ENCODE results near the gene PAGR1. TPM values are rescaled to one million over a fixed set of nuclear protein-coding genes. Genes with fewer than 3 reads are reported as not detected.

PAGR1 gene
- total RNA-seq, 1 donor from 2014 or later: 29.1 TPM

GRCh38 chr16:29812754-29813643 lies 3.0 kb upstream of the PAGR1 start:
- H3K27me3 Mint-ChIP-seq (ENCODE audit: unreplicated experiment): no peaks in the 10 kb centered on the region
- peak overlapping the region; percentile 81 for H3K4me3 Mint-ChIP-seq (ENCODE audit: unreplicated experiment)
- no peak for TF ChIP-seq CTCF (IDR thresholded peaks at IDR 0.05)
- peaks cover 6% of the 10 kb centered on the region for H3K36me3 Mint-ChIP-seq (ENCODE audit: unreplicated experiment)
- H3K9me3 Mint-ChIP-seq (ENCODE audit: unreplicated experiment): no peaks in the 10 kb centered on the region
- DNase-seq (ENCODE audit: extremely low spot score, unreplicated experiment): no peak
- H3K27ac Mint-ChIP-seq (ENCODE audit: unreplicated experiment): peak overlapping the region; percentile 93
- peaks cover 77% of the 10 kb centered on the region for H3K4me1 Mint-ChIP-seq (ENCODE audit: unreplicated experiment)

- DNase-seq (ENCODE audit: extremely low spot score, unreplicated experiment): no peak
- H3K36me3 Mint-ChIP-seq (ENCODE audit: unreplicated experiment): peaks cover 11% of the 10 kb centered on the region
- H3K4me3 Mint-ChIP-seq (ENCODE audit: unreplicated experiment): peak overlapping the region; percentile 26
- H3K4me1 Mint-ChIP-seq (ENCODE audit: unreplicated experiment): peaks cover 76% of the 10 kb centered on the region
- no peak for TF ChIP-seq CTCF (IDR thresholded peaks at IDR 0.05)
- H3K27ac Mint-ChIP-seq (ENCODE audit: unreplicated experiment): no peak overlapping the region
- no peaks in the 10 kb centered on the region for H3K9me3 Mint-ChIP-seq (ENCODE audit: unreplicated experiment)
- H3K27me3 Mint-ChIP-seq (ENCODE audit: unreplicated experiment): no peaks in the 10 kb centered on the region
Observed at GRCh38 chr16:29813644-29814562, 2.0 kb upstream of the PAGR1 start.

- no peaks in the 10 kb centered on the region for H3K27me3 Mint-ChIP-seq (ENCODE audit: unreplicated experiment)
- peaks cover 78% of the 10 kb centered on the region for H3K4me1 Mint-ChIP-seq (ENCODE audit: unreplicated experiment)
- no peaks in the 10 kb centered on the region for H3K9me3 Mint-ChIP-seq (ENCODE audit: unreplicated experiment)
- peaks cover 16% of the 10 kb centered on the region for H3K36me3 Mint-ChIP-seq (ENCODE audit: unreplicated experiment)
- H3K27ac Mint-ChIP-seq (ENCODE audit: unreplicated experiment): peak overlapping the region; percentile 99
- TF ChIP-seq CTCF (IDR thresholded peaks at IDR 0.05): no peak
- peak overlapping the region; percentile 94 for H3K4me3 Mint-ChIP-seq (ENCODE audit: unreplicated experiment)
- no peak for DNase-seq (ENCODE audit: extremely low spot score, unreplicated experiment)
Observed at GRCh38 chr16:29814592-29814991, 1.4 kb upstream of the PAGR1 start.

GRCh38 chr16:29815032-29815721 lies 775 bp upstream of the PAGR1 start:
- Mint-ChIP-seq H3K9me3 (ENCODE audit: unreplicated experiment) (no peaks in the 10 kb centered on the region), H3K27me3 (ENCODE audit: unreplicated experiment) (no peaks in the 10 kb centered on the region), H3K4me3 (ENCODE audit: unreplicated experiment) (peak overlapping the region; percentile 94), H3K36me3 (ENCODE audit: unreplicated experiment) (peaks cover 17% of the 10 kb centered on the region), H3K4me1 (ENCODE audit: unreplicated experiment) (peaks cover 79% of the 10 kb centered on the region), H3K27ac (ENCODE audit: unreplicated experiment) (peak overlapping the region; percentile 99)
- TF ChIP-seq CTCF (IDR thresholded peaks at IDR 0.05): no peak
- DNase-seq (ENCODE audit: extremely low spot score, unreplicated experiment): no peak

All from osteocyte (in vitro differentiated cells).